Stimulated activated CD4-positive, alpha-beta T cell treated with anti-CD3 and anti-CD28 coated beads, Interleukin-12 subunit alpha, Interleukin-12 subunit beta, amount 100 ng/mL, for 48 hours (primary cell): ENCODE data around the gene WFDC5.
"Not testable (repeated sequence)": the region's sequence is repeated elsewhere in the genome, so short reads cannot be mapped to it uniquely, and the experiment has no call there.

Experiments used
- DNase-seq, 3 donors: peaks; one replicate each; pipeline ENCODE4 v3.0.0-alpha.2; 2020; ENCODE audit warnings: low read depth in 2 of 3, low spot score in 1 of 3

WFDC5 gene

GRCh38 chr20:45114465-45115385 is at the start of gene WFDC5:
Gene WFDC5, minus strand, starts transcription at chr20:45115174. Its CDS starts 91 bp downstream, at chr20:45115083.
- no peak for DNase-seq

GRCh38 chr20:45163083-45163803 is 48.3 kb upstream of the WFDC5 start:
- no peak for DNase-seq

GRCh38 chr20:45157962-45158361 is 43.0 kb upstream of the WFDC5 start:
- no peak for DNase-seq

- no peak for DNase-seq
Measured at GRCh38 chr20:45156713-45157112, 41.7 kb upstream of the WFDC5 start.

GRCh38 chr20:45154794-45155193 is 39.8 kb upstream of the WFDC5 start:
- DNase-seq: not testable (repeated sequence)

- no peak for DNase-seq
Measured at GRCh38 chr20:45154183-45154582, 39.2 kb upstream of the WFDC5 start.

GRCh38 chr20:45153752-45154151 is 38.8 kb upstream of the WFDC5 start:
- no peak for DNase-seq

- no peak for DNase-seq
Measured at GRCh38 chr20:45153147-45153546, 38.2 kb upstream of the WFDC5 start.

GRCh38 chr20:45152405-45152804 is 37.4 kb upstream of the WFDC5 start:
- DNase-seq: no peak

GRCh38 chr20:45149062-45149461 is 34.1 kb upstream of the WFDC5 start:
- DNase-seq: no peak

GRCh38 chr20:45140836-45141235 is 25.9 kb upstream of the WFDC5 start:
- no peak for DNase-seq

GRCh38 chr20:45139733-45140375 is 24.9 kb upstream of the WFDC5 start:
- DNase-seq: not testable (repeated sequence)

- peak; percentile 70 to 83 (median 73) for DNase-seq
Measured at GRCh38 chr20:45138561-45139300, 23.8 kb upstream of the WFDC5 start.

GRCh38 chr20:45136911-45137310 is 21.9 kb upstream of the WFDC5 start:
- DNase-seq: no peak

- no peak for DNase-seq
Measured at GRCh38 chr20:45128099-45128498, 13.1 kb upstream of the WFDC5 start.

- DNase-seq: no peak
Measured at GRCh38 chr20:45124365-45124764, 9.4 kb upstream of the WFDC5 start, which contains the start of gene WFDC12. Gene WFDC12, minus strand, starts transcription at chr20:45124465. Its CDS starts 18 bp downstream, at chr20:45124447.

GRCh38 chr20:45121388-45121787 is 6.4 kb upstream of the WFDC5 start:
- DNase-seq: no peak

- DNase-seq: no peak
Measured at GRCh38 chr20:45119556-45120266, 4.7 kb upstream of the WFDC5 start.

GRCh38 chr20:45118028-45118427 is 3.1 kb upstream of the WFDC5 start:
- DNase-seq: no peak

- no peak for DNase-seq
Measured at GRCh38 chr20:45117581-45117980, 2.6 kb upstream of the WFDC5 start.
